ENCODE data around the gene BMPER. TPM values are rescaled to one million over a fixed set of nuclear protein-coding genes. Genes with fewer than 3 reads are reported as not detected.

Gene BMPER
- total and polyA plus RNA-seq, 3 donors from 2014 or later: 1.7 to 2.8 (median 2.4) TPM

- Histone ChIP-seq H3K36me3 (ENCODE audit: low read depth, missing control alignments) (no peaks in the 10 kb centered on the region), H3K4me3 (no peak overlapping the region), H3K27me3 (no peaks in the 10 kb centered on the region), H3K27ac (no peak overlapping the region), H3K4me1 (no peaks in the 10 kb centered on the region), H3K9me3 (no peaks in the 10 kb centered on the region)
- no peak for DNase-seq
- WGBS, 2 donors: 85 to 88% methylated on average over 7 of the region's 7 CpGs
- TF ChIP-seq CTCF (IDR thresholded peaks at IDR 0.05): no peak
- TF ChIP-seq POLR2A (IDR thresholded peaks at IDR 0.05): no peak
- intact Hi-C loops (cut with DNase I; ENCODE audit: low total_unique reads): no loop called here
These were observed 161.9 kb downstream of the BMPER start for GRCh38 chr7:34067005-34067778.

DNA sequence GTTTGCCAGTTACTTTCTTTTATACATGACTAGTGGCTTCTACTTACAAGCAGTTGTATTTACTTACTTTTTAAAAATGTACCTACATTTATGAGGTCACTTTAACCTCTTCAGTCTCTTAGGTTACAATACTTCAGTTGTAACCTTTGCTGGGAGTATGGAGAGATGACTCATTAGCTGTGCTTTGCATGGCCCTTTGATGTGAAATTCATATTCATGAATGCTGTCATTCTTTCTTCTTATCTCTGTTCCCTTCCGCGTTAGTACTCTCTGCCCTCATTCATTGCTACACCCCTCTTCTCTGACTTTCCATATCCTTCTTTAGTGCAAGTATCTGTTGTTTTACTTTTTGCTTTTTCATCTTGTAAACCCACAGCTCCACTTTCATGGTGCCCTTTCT lies 164.3 kb downstream of the BMPER start:
- no peak overlapping the region for H3K4me3 ChIP-seq

DNA sequence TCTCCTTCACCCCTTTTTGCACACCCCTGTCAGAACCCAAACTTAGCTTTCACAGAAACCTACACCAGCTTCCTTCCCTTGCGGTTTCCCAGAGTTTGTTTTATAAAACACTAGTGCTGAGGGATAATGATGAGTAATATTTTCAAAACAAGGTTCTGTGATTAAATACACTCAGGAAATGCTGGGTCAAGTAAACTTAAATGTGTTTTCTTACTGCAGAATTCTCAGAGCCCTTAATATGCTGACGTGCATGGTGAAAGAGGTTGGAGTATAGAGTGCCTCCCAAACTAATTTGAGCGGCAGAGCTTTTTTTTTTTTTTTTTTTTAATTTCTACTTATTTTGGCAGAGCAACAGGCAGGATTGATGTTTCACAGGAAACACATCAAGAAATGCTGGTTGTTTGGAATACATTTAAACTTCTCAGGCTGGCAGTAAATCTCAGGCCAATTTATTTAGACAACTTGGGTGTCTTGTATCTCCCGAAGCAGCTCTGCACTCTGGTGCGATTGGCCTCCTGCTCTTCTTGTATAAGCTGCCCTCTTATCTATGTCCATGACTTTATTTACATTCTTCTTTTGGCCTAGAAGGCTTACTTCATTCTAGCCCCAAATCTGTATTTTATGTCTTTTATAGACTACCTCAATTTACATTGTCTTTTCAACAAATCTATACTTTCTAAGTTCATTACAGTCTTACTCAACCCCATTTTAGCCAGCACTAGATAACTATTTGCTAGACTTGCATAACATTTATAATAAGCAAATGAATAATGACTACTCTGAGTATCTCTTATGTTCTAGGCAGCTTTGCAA lies 165.4 kb downstream of the BMPER start:
- DNase-seq: no peak
- Histone ChIP-seq H3K27me3 (no peaks in the 10 kb centered on the region), H3K4me3 (no peak overlapping the region), H3K36me3 (ENCODE audit: low read depth, missing control alignments) (no peaks in the 10 kb centered on the region), H3K27ac (no peak overlapping the region), H3K9me3 (no peaks in the 10 kb centered on the region), H3K4me1 (no peaks in the 10 kb centered on the region)
- TF ChIP-seq POLR2A (IDR thresholded peaks at IDR 0.05) (no peak), CTCF (IDR thresholded peaks at IDR 0.05) (no peak)
- intact Hi-C loops (cut with DNase I; ENCODE audit: low total_unique reads): no loop called here
- 61 to 63% methylated on average over 5 of the region's 5 CpGs for WGBS, 2 donors

More for the DNA sequence above, 164.3 kb downstream of the BMPER start:
- no peak for DNase-seq
- Histone ChIP-seq H3K9me3 (no peaks in the 10 kb centered on the region), H3K36me3 (ENCODE audit: low read depth, missing control alignments) (no peaks in the 10 kb centered on the region), H3K27me3 (no peaks in the 10 kb centered on the region), H3K27ac (no peak overlapping the region), H3K4me1 (no peaks in the 10 kb centered on the region)
- TF ChIP-seq CTCF (IDR thresholded peaks at IDR 0.05) (no peak), POLR2A (IDR thresholded peaks at IDR 0.05) (no peak)
- WGBS, 2 donors: 53 to 79% methylated on average over 2 of the region's 2 CpGs
- intact Hi-C loops (cut with DNase I; ENCODE audit: low total_unique reads): no loop called here

- Histone ChIP-seq H3K4me1 (no peaks in the 10 kb centered on the region), H3K27me3 (no peaks in the 10 kb centered on the region), H3K27ac (no peak overlapping the region), H3K36me3 (ENCODE audit: low read depth, missing control alignments) (no peaks in the 10 kb centered on the region), H3K9me3 (no peaks in the 10 kb centered on the region), H3K4me3 (no peak overlapping the region)
- intact Hi-C loops (cut with DNase I; ENCODE audit: low total_unique reads): no loop called here
- WGBS, 2 donors: 51 to 66% methylated on average over 2 of the region's 2 CpGs
- no peak for DNase-seq
- no peak for TF ChIP-seq POLR2A (IDR thresholded peaks at IDR 0.05)
- no peak for TF ChIP-seq CTCF (IDR thresholded peaks at IDR 0.05)
These were observed 168.3 kb downstream of the BMPER start for GRCh38 chr7:34073676-34074075.

Measured in testis (tissue), 3 donors.